ENCODE results near the gene CCR4. TPM values are rescaled to one million over a fixed set of nuclear protein-coding genes. Genes with fewer than 3 reads are reported as not detected.
"Not testable (repeated sequence)": the region's sequence is repeated elsewhere in the genome, so short reads cannot be mapped to it uniquely, and the experiment has no call there.

Gene CCR4
- total RNA-seq = 10 to 100 TPM; 17.5 to 20.7 TPM

DNA sequence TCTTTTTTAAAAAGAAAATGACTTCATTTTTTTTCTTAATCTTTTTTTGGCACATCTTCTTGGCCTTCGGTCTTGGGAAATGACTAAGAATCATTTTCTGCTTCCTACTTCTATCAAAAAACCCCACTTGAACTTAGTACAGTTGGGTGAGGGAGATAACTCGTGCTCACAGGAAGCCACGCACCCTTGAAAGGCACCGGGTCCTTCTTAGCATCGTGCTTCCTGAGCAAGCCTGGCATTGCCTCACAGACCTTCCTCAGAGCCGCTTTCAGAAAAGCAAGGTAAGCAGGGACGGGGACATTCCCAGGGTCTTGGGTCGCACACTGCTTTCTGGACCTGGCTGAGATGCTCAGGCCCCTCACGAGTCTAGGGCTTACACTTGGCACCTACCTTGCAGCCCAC, at the start of gene CCR4:
CCR4 (plus strand) TSS at position 235 of the 402 bp plus-strand sequence. CDS start 1,779 bp downstream, outside the sequence.
- ATAC-seq (ENCODE audit: low read depth) = peak; percentile 71
- POLR2A ChIA-PET = no interaction called here
- Mint-ChIP-seq H3K27me3 (peaks cover 10% of the 10 kb centered on the region), H3K27ac (peak within 1 kb of the TSS; percentile 21), H3K4me3 (peak within 1 kb of the TSS; percentile 45), H3K4me1 (peaks cover 15% of the 10 kb centered on the region), H3K36me3 (no peaks in the 10 kb centered on the region), H3K9me3 (no peaks in the 10 kb centered on the region)
- no peak for DNase-seq

DNA sequence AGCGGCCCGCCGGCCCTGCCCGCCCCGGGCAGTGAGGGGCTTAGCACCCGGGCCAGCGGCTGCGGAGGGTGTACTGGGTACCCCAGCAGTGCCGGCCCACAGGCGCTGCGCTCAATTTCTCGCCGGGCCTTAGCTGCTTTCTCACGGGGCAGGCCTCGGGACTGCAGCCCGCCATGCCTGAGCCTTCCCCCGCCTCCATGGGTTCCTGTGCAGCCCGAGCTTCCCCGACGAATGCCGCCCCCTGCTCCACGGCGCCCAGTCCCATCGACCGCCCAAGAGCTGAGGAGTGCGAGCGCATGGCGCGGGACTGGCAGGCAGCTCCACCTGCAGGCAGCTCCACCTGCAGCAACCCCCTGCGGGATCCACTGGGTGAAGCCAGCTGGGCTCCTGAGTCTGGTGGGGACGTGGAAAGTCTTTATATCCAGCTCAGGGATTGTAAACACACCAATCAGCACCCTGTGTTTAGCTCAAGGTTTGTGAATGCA, 48.5 kb upstream of the CCR4 start:
- H3K36me3 Mint-ChIP-seq, H3K27ac Mint-ChIP-seq, H3K9me3 Mint-ChIP-seq, POLR2A ChIA-PET, H3K4me1 Mint-ChIP-seq: not testable (repeated sequence)
- Mint-ChIP-seq H3K4me3 (peak overlapping the region; percentile 80), H3K27me3 (peaks cover 28% of the 10 kb centered on the region)
- DNase-seq (peak; percentile 64), ATAC-seq (ENCODE audit: low read depth) (peak; percentile 88)

- ATAC-seq (ENCODE audit: low read depth) (no peak), DNase-seq (no peak)
- Mint-ChIP-seq H3K9me3 (no peaks in the 10 kb centered on the region), H3K27ac (no peak overlapping the region), H3K36me3 (no peaks in the 10 kb centered on the region), H3K4me1 (peaks cover 5% of the 10 kb centered on the region), H3K27me3 (peaks cover 23% of the 10 kb centered on the region), H3K4me3 (no peak overlapping the region)
- POLR2A ChIA-PET = no interaction called here
These were observed 47.5 kb upstream of the CCR4 start for GRCh38 chr3:32903953-32904352.

DNA sequence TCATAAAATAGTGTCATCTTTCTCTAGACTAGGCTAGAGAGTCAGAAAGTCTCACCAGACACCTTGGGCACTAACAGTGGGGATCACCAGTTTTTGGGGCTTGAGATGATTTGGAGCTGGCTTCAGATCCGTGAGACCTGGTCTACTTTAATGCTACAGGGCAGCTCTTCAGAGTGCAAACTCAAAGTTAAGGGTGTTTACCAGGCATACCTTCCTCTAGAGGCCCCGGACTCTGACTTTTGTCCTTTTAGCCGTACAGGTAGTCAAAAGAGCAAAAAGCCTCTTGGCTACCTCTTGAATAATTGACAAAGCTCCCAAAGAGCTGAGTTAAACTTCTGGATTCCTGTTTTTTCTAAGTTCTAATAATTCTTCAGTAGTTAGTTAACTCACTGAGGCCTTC, 41.4 kb upstream of the CCR4 start:
- POLR2A ChIA-PET = interaction anchor here (0.6 to 0.7 kb wide), 2 partner anchors 310 to 682 kb away, joined by 3 read pairs; no protein-coding TSS in a partner anchor
- H3K9me3 Mint-ChIP-seq = no peaks in the 10 kb centered on the region
- ATAC-seq (ENCODE audit: low read depth) (no peak), DNase-seq (no peak)
- no peak overlapping the region for H3K4me3 Mint-ChIP-seq
- peaks cover 4% of the 10 kb centered on the region for H3K27me3 Mint-ChIP-seq
- no peak overlapping the region for H3K27ac Mint-ChIP-seq
- H3K4me1 Mint-ChIP-seq = no peaks in the 10 kb centered on the region
- H3K36me3 Mint-ChIP-seq = no peaks in the 10 kb centered on the region

DNA sequence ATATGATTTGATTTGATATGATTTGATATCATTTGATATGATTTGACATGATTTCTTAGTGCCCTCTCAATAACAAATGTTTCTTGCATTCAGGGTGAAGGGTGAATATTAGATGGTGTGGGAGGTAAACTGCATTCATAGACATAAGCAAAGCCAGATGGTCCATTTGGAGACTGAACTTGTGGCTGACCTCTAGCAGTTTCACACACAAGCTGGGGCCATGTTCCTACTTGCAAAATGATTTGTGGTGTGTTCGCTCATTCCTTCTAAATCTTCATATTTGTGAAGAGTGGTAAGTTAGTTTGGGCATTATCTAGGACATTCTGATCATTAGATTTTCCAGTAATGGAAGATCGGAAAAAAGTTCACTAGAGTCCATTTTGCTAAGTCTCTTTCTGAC, 40.5 kb upstream of the CCR4 start:
- no peak for ATAC-seq (ENCODE audit: low read depth)
- POLR2A ChIA-PET = no interaction called here
- Mint-ChIP-seq H3K36me3 (no peaks in the 10 kb centered on the region), H3K27ac (no peak overlapping the region), H3K4me1 (no peaks in the 10 kb centered on the region), H3K9me3 (peaks cover under 1% of the 10 kb centered on the region), H3K4me3 (no peak overlapping the region), H3K27me3 (peaks cover 4% of the 10 kb centered on the region)
- no peak for DNase-seq

- ATAC-seq (ENCODE audit: low read depth) = no peak
- DNase-seq = no peak
These were observed 39.4 kb upstream of the CCR4 start for GRCh38 chr3:32912046-32912445.

DNA sequence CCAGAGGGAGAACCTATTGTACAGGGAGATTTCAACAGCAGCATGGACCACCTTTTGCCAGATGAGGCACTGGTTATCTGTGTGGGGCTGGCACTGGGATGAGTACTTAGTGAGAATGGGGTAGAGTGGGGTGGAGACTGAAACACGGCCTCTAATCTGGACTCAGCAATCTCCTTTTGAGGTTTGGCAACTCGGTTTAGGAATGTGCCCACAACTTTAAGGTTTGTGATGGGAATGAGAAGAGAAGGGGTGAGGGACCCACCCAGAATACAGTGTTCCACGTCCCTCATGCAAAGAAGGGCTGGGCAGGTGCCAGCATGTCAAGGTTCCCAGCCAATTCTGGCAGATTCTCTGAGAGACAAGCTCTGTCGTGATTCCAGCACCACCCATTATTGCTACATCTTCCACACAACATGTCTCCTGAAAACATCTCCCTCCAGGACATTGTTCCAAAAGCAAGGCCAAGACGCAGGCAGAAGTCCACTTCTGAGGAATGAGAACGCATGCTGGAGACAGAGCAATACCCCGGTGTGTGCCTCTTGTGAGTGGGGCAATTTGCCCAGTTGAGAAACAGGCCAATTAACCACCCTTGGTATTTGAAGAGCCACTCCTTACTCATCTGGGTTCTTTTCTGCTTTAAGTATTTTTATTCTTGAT, 37.5 kb upstream of the CCR4 start:
- Mint-ChIP-seq H3K4me3 (no peak overlapping the region), H3K27me3 (peaks cover 6% of the 10 kb centered on the region), H3K27ac (no peak overlapping the region), H3K9me3 (peaks cover 8% of the 10 kb centered on the region), H3K36me3 (no peaks in the 10 kb centered on the region), H3K4me1 (no peaks in the 10 kb centered on the region)
- DNase-seq (no peak), ATAC-seq (ENCODE audit: low read depth) (no peak)
- POLR2A ChIA-PET = no interaction called here

More at GRCh38 chr3:32912046-32912445, 39.4 kb upstream of the CCR4 start:
- Mint-ChIP-seq H3K27me3 (peaks cover 4% of the 10 kb centered on the region), H3K36me3 (no peaks in the 10 kb centered on the region), H3K4me3 (no peak overlapping the region), H3K4me1 (no peaks in the 10 kb centered on the region), H3K27ac (no peak overlapping the region), H3K9me3 (peaks cover 4% of the 10 kb centered on the region)
- POLR2A ChIA-PET = no interaction called here

GRCh38 chr3:32919920-32920319, 31.5 kb upstream of the CCR4 start:
- Mint-ChIP-seq H3K9me3 (peaks cover 9% of the 10 kb centered on the region), H3K27me3 (peaks cover 16% of the 10 kb centered on the region)
- POLR2A ChIA-PET = no interaction called here

DNA sequence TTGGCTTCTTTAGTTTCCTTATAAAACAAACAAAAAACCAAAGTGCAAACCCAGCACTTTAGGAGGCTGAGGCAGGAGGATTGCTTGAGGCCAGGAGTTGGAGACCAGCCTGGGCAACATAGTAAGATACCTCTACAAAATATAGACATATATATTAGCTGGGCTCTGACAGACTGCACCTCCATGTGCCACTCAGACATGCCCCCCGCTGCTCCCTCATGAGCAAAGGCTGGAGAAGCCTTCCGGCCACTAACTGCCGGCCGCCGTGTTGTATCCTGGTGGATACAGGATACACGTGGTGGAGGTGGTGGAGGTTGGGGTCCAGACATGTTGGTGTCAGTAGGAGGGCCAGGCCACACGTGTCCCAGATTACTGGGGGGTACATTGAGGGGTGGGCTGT, 29.4 kb upstream of the CCR4 start:
- POLR2A ChIA-PET = no interaction called here
- Mint-ChIP-seq H3K27me3 (peaks cover 29% of the 10 kb centered on the region), H3K36me3 (no peaks in the 10 kb centered on the region), H3K4me3 (no peak overlapping the region), H3K27ac (no peak overlapping the region), H3K4me1 (no peaks in the 10 kb centered on the region), H3K9me3 (peaks cover 6% of the 10 kb centered on the region)
- DNase-seq (no peak), ATAC-seq (ENCODE audit: low read depth) (no peak)

More at GRCh38 chr3:32919920-32920319, 31.5 kb upstream of the CCR4 start:
- H3K36me3 Mint-ChIP-seq = no peaks in the 10 kb centered on the region
- no peak overlapping the region for H3K4me3 Mint-ChIP-seq
- H3K4me1 Mint-ChIP-seq = no peaks in the 10 kb centered on the region
- no peak overlapping the region for H3K27ac Mint-ChIP-seq
- ATAC-seq (ENCODE audit: low read depth) (no peak), DNase-seq (no peak)

DNA sequence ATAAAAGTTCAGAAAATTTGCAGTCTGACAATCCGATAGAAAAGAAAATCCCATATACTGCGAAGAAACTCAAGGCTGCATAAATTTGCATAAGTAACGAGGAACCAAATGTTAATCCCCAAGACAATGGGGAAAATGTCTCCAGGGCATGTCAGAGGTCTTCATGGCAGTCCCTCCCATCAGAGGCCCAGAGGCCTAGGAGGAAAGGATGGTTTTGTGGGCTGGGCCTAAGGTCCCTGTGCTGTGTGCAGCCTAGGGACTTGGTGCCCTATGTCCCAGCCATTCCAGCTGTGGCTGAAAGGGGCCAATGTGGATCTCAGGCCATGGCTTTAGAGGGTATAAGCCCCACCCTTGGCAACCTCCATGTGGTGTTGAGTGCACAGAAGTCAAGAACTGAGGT, 21.3 kb upstream of the CCR4 start:
- POLR2A ChIA-PET = no interaction called here
- H3K36me3 Mint-ChIP-seq = no peaks in the 10 kb centered on the region

DNA sequence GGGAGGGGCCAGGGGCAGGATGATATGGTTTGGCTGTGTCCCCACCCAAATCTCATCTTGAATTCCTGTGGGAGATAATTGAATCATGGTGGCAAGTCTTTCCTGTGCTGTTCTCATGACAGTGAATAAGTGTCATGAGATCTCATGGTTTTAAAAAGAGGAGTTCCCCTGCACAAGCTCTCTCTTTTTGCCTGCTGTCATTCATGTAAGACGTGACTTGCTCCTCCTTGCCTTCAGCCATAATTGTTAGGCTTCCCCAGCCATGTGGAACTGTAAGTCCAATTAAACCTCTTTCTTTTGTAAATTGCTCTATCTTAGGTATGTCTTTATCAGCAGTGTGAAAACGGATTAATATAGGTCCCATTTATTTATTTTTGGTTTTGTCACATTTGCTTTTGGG, 20.2 kb upstream of the CCR4 start:
- H3K27ac Mint-ChIP-seq; H3K9me3 Mint-ChIP-seq; ATAC-seq (ENCODE audit: low read depth); H3K4me3 Mint-ChIP-seq; H3K4me1 Mint-ChIP-seq; DNase-seq; POLR2A ChIA-PET; H3K36me3 Mint-ChIP-seq: not testable (repeated sequence)
- peaks cover 16% of the 10 kb centered on the region for H3K27me3 Mint-ChIP-seq

More for the DNA sequence above, 21.3 kb upstream of the CCR4 start:
- Mint-ChIP-seq H3K9me3 (no peaks in the 10 kb centered on the region), H3K4me1 (no peaks in the 10 kb centered on the region), H3K27ac (no peak overlapping the region), H3K27me3 (peaks cover 20% of the 10 kb centered on the region), H3K4me3 (no peak overlapping the region)
- DNase-seq (no peak), ATAC-seq (ENCODE audit: low read depth) (no peak)

GRCh38 chr3:32934150-32934742, 17.2 kb upstream of the CCR4 start:
- DNase-seq (no peak), ATAC-seq (ENCODE audit: low read depth) (no peak)
- no peaks in the 10 kb centered on the region for H3K9me3 Mint-ChIP-seq
- no peaks in the 10 kb centered on the region for H3K36me3 Mint-ChIP-seq
- H3K27ac Mint-ChIP-seq = no peak overlapping the region
- H3K4me1 Mint-ChIP-seq = no peaks in the 10 kb centered on the region
- POLR2A ChIA-PET = no interaction called here
- H3K4me3 Mint-ChIP-seq = no peak overlapping the region
- peaks cover 6% of the 10 kb centered on the region for H3K27me3 Mint-ChIP-seq

GRCh38 chr3:32937331-32937730, 14.1 kb upstream of the CCR4 start:
- H3K27me3 Mint-ChIP-seq = peaks cover 7% of the 10 kb centered on the region
- DNase-seq (no peak), ATAC-seq (ENCODE audit: low read depth) (no peak)
- POLR2A ChIA-PET = no interaction called here
- H3K27ac Mint-ChIP-seq = no peak overlapping the region
- no peaks in the 10 kb centered on the region for H3K4me1 Mint-ChIP-seq
- no peak overlapping the region for H3K4me3 Mint-ChIP-seq
- no peaks in the 10 kb centered on the region for H3K9me3 Mint-ChIP-seq
- no peaks in the 10 kb centered on the region for H3K36me3 Mint-ChIP-seq

GRCh38 chr3:32939531-32940284, 11.7 kb upstream of the CCR4 start:
- H3K4me3 Mint-ChIP-seq; ATAC-seq (ENCODE audit: low read depth); DNase-seq; H3K36me3 Mint-ChIP-seq; H3K27ac Mint-ChIP-seq; H3K9me3 Mint-ChIP-seq; H3K4me1 Mint-ChIP-seq; POLR2A ChIA-PET: not testable (repeated sequence)
- H3K27me3 Mint-ChIP-seq = peaks cover 10% of the 10 kb centered on the region
